PC-9 (cell line): Measurements from ENCODE around the gene HILPDA. TPM values are rescaled to one million over a fixed set of nuclear protein-coding genes. Genes with fewer than 3 reads are reported as not detected.

Source experiments
- BruUV-seq: library from RNA; stranded (reverse); fragments of 400-500 nt; replicated peaks from 2 replicates; lab custom pipeline; 2021; lab: Mats Ljungman, UMichigan
- CTCF ChIA-PET: fragments of 300-600 bp; sonication (Branson Sonifier 250); formaldehyde crosslinking; loops from one replicate; lab custom pipeline; 2022; ENCODE audit warnings: antibody characterized with exemption; lab: Charles Lee
- POLR2A ChIA-PET: fragments of 300-600 bp; sonication (Branson Sonifier 250); formaldehyde crosslinking; loops from one replicate; lab custom pipeline; 2022; ENCODE audit warnings: antibody characterized with exemption; ENCODE audit not compliant: unreplicated experiment; lab: Charles Lee
- DNase-seq, 2 experiments: peaks; one replicate each; pipeline versions ENCODE4 v3.0.0 to v3.0.0-alpha.2; 2015 to 2022; ENCODE audit warnings: mixed read lengths in 1 of 2
- H2AFZ ChIP-seq: fragments of 200-600 bp; sonication (generic); 2 replicates; pipeline ENCODE4 v1.8.1; 2017; ENCODE audit warnings: antibody characterized with exemption
- H3F3A ChIP-seq: fragments of 200-600 bp; sonication (generic); 2 replicates; pipeline ENCODE4 v1.8.1; 2017; ENCODE audit warnings: antibody characterized with exemption, mild to moderate bottlenecking, low read depth; ENCODE audit not compliant: insufficient read depth
- H3K27ac ChIP-seq: fragments of 200-600 bp; sonication (generic); 2 replicates; pipeline ENCODE4 v1.6.1; 2016; ENCODE audit warnings: mixed run types
- H3K27me3 ChIP-seq: fragments of 200-600 bp; sonication (generic); 2 replicates; pipeline ENCODE4 v1.6.1; 2016; ENCODE audit warnings: low read depth, mixed run types; ENCODE audit not compliant: insufficient read depth
- H3K36me3 ChIP-seq: fragments of 200-600 bp; sonication (generic); 2 replicates; pipeline ENCODE4 v1.6.1; 2016; ENCODE audit warnings: low read depth, mixed run types
- H3K4me1 ChIP-seq: fragments of 200-600 bp; sonication (generic); replicated peaks from 2 replicates; pipeline ENCODE4 v1.6.1; 2016; ENCODE audit warnings: mixed run types; ENCODE audit not compliant: insufficient read depth
- H3K4me2 ChIP-seq: fragments of 200-600 bp; sonication (generic); 2 replicates; pipeline ENCODE4 v1.6.1; 2017; ENCODE audit warnings: mixed run types
- H3K4me3 ChIP-seq: fragments of 200-600 bp; sonication (generic); 2 replicates; pipeline ENCODE4 v1.6.1; 2016; ENCODE audit warnings: mixed run types
- H3K79me2 ChIP-seq: fragments of 200-600 bp; sonication (generic); 2 replicates; pipeline ENCODE4 v1.6.1; 2017; ENCODE audit warnings: low read depth, mixed run types
- H3K9me2 ChIP-seq: fragments of 200-600 bp; sonication (generic); 2 replicates; pipeline ENCODE4 v1.8.1; 2017; ENCODE audit warnings: mild to moderate bottlenecking; ENCODE audit not compliant: insufficient read depth
- H3K9me3 ChIP-seq: fragments of 200-600 bp; sonication (generic); 2 replicates; pipeline ENCODE4 v1.8.1; 2016; ENCODE audit warnings: low read depth; ENCODE audit not compliant: insufficient read depth
- H4K20me1 ChIP-seq: fragments of 200-600 bp; sonication (generic); 2 replicates; pipeline ENCODE4 v1.8.1; 2017; ENCODE audit not compliant: insufficient read depth
- EZH2 ChIP-seq: fragments of 200-600 bp; sonication (generic); IDR thresholded peaks from 2 replicates; pipeline ENCODE4 v1.8.0; 2017; ENCODE audit warnings: antibody characterized with exemption, low read depth
- intact Hi-C: fragments of 100-400 bp; cut with micrococcal nuclease; formaldehyde crosslinking; loops from one replicate; pipeline ENCODE4 v1.10.0; 2022; ENCODE audit not compliant: unreplicated experiment
- total RNA-seq: library from RNA; stranded (reverse); gene quantifications from 2 replicates; pipeline ENCODE4 v1.2.3, GENCODE V29; 2021
- TF ChIP-seq, protein P1 (sequence below): fragments of 200-600 bp; sonication (generic); conservative IDR thresholded peaks from 2 replicates; pipeline ENCODE4 v1.6.1; 2017; ENCODE audit warnings: mixed run types, antibody characterized with exemption, mild to moderate bottlenecking, moderate library complexity

The HILPDA gene
- total RNA-seq, 1 experiment from 2014 or later: 22.8 TPM

DNA sequence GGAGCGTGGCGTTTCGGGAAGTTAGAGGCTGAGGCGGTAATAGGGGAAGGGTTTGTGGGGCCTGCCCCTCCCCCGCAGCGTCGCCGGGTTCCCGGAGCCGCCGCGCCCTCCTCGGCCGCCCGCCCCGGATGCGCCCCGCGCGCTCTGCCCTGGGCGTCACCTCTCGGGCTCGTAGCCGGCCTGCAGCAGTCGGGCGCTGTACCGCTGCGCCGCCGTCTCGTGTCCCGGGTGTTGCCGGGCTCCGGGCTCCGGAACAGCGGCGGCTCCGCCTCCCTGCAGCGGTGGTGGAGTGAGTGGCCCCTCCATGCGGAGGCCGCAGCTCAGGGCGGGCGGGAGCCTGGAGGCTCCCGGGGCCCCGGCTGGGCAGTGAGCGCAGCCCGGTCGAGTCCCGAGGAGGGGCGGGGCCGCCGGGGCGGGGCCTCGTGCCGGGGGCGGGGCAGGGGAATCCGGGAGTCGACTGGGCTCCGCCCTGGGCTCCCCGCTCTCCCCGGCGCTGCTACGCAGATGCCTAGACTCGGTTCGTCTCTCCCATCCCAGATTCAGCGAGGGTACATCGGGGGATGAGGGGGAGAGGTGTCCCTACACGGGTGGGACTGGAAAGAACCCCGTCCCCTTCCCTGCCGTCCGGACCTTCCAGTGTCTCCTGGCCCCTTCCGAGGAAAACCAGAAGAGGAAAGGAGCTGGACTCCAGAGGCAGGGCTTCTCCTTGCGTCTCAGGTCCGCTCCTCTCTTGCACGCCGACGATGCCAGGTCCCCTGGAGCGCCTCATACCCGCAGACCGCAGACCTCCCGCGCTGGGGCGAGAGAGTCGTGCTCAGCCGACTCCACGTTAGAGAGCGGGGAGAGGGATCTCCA lies 45.9 kb upstream of the HILPDA start, which contains the start of gene IMPDH1:
TSS of gene IMPDH1 (minus strand) at position 387 of the 855 bp plus-strand sequence. CDS start at position 306, 81 bp downstream.
- H3K9me2 ChIP-seq: no peaks in the 10 kb centered on the region; the same call in 1 of the 2 replicates
- peak within 1 kb of the TSS; percentile 100 for H3K4me2 ChIP-seq
- H3K4me1 ChIP-seq: peaks cover 23% of the 10 kb centered on the region
- H3K27me3 ChIP-seq: no peaks in the 10 kb centered on the region
- H3K9me3 ChIP-seq: no peaks in the 10 kb centered on the region
- DNase-seq: peak; percentile 52 to 95
- peak within 1 kb of the TSS; percentile 67 for H3K4me3 ChIP-seq
- H3F3A ChIP-seq: peaks cover 48% of the 10 kb centered on the region
- peaks cover 7% of the 10 kb centered on the region; the same call in 1 of the 2 replicates for H3K79me2 ChIP-seq
- intact Hi-C loops: no loop called here
- CTCF ChIA-PET: interaction anchor here (0.6 to 0.7 kb wide), 2 partner anchors 13 to 45 kb away, joined by 3 to 7 read pairs; no protein-coding TSS in a partner anchor
- TF ChIP-seq EZH2: no peak
- TF ChIP-seq, protein P1, sequence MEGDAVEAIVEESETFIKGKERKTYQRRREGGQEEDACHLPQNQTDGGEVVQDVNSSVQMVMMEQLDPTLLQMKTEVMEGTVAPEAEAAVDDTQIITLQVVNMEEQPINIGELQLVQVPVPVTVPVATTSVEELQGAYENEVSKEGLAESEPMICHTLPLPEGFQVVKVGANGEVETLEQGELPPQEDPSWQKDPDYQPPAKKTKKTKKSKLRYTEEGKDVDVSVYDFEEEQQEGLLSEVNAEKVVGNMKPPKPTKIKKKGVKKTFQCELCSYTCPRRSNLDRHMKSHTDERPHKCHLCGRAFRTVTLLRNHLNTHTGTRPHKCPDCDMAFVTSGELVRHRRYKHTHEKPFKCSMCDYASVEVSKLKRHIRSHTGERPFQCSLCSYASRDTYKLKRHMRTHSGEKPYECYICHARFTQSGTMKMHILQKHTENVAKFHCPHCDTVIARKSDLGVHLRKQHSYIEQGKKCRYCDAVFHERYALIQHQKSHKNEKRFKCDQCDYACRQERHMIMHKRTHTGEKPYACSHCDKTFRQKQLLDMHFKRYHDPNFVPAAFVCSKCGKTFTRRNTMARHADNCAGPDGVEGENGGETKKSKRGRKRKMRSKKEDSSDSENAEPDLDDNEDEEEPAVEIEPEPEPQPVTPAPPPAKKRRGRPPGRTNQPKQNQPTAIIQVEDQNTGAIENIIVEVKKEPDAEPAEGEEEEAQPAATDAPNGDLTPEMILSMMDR: no peak
- POLR2A ChIA-PET: interaction anchor here (0.6 kb wide), 3 partner anchors 19 to 37 kb away, joined by 3 to 9 read pairs (median 8); no protein-coding TSS in a partner anchor
- H2AFZ ChIP-seq: peak within 1 kb of the TSS; percentile 90
- H4K20me1 ChIP-seq: peaks cover 2% of the 10 kb centered on the region; the same call in 1 of the 2 replicates
- TSS peak; percentile 93 for BruUV-seq
- H3K36me3 ChIP-seq: no peaks in the 10 kb centered on the region
- peak within 1 kb of the TSS; percentile 66 for H3K27ac ChIP-seq

- Histone ChIP-seq H2AFZ (peak overlapping the region; percentile 90), H3K9me2 (no peaks in the 10 kb centered on the region; the same call in 1 of the 2 replicates), H3K79me2 (0 out of 2 replicates have a peak, but pooled peaks cover under 1% of the 10 kb centered on the region), H3K4me1 (peaks cover 21% of the 10 kb centered on the region), H3K27ac (peak overlapping the region; percentile 66), H3K27me3 (no peaks in the 10 kb centered on the region), H3F3A (peaks cover 43% of the 10 kb centered on the region), H3K36me3 (no peaks in the 10 kb centered on the region), H3K4me3 (peak overlapping the region; percentile 67), H3K9me3 (no peaks in the 10 kb centered on the region), H4K20me1 (no peaks in the 10 kb centered on the region), H3K4me2 (peak overlapping the region; percentile 100)
- intact Hi-C loops: no loop called here
- CTCF ChIA-PET: interaction anchor here (0.7 kb wide), 1 partner anchor 12 kb away, joined by 3 read pairs; no protein-coding TSS in a partner anchor
- TF ChIP-seq, protein P1: no peak
- no peak for TF ChIP-seq EZH2
- POLR2A ChIA-PET: interaction anchor here (0.6 kb wide), 1 partner anchor 38 kb away, joined by 8 read pairs; no protein-coding TSS in a partner anchor
- no TSS peak for BruUV-seq
- DNase-seq: peak in 1 of 2 experiments; percentile 81
Measured at GRCh38 chr7:128410451-128410753, 45.3 kb upstream of the HILPDA start.

GRCh38 chr7:128415217-128415785 lies 40.4 kb upstream of the HILPDA start:
- POLR2A ChIA-PET: interaction anchor here (0.7 kb wide), 1 partner anchor 251 kb away, joined by 5 read pairs; no protein-coding TSS in a partner anchor
- no TSS peak for BruUV-seq

More at GRCh38 chr7:128415217-128415785, 40.4 kb upstream of the HILPDA start:
- Histone ChIP-seq H3K27ac (no peak overlapping the region), H2AFZ (no peak overlapping the region), H3K4me3 (no peak overlapping the region), H3K27me3 (no peaks in the 10 kb centered on the region), H3K79me2 (no peaks in the 10 kb centered on the region), H3K4me2 (no peak overlapping the region), H3K9me3 (no peaks in the 10 kb centered on the region), H3F3A (peaks cover 15% of the 10 kb centered on the region), H3K4me1 (peaks cover 7% of the 10 kb centered on the region), H4K20me1 (no peaks in the 10 kb centered on the region), H3K9me2 (no peaks in the 10 kb centered on the region; the same call in 1 of the 2 replicates), H3K36me3 (no peaks in the 10 kb centered on the region)
- intact Hi-C loops: no loop called here
- CTCF ChIA-PET: interaction anchor here (2.6 kb wide), 1 partner anchor 11 kb away, joined by 9 read pairs; no protein-coding TSS in a partner anchor
- DNase-seq: no peak
- TF ChIP-seq, protein P1: no peak
- TF ChIP-seq EZH2: no peak
